Stimulated activated CD4-positive, alpha-beta T cell treated with anti-CD3 and anti-CD28 coated beads, TNF-alpha, amount 100 ng/mL, for 48 hours (primary cell): ENCODE measurements around the gene RIPOR3.
"Not testable (repeated sequence)": the region's sequence is repeated elsewhere in the genome, so short reads cannot be mapped to it uniquely, and the experiment has no call there.

ENCODE experiments used
- DNase-seq, 3 donors: peaks; one replicate each; pipeline ENCODE4 v3.0.0-alpha.2; 2020; ENCODE audit warnings: low read depth in 3 of 3

RIPOR3 gene

DNA sequence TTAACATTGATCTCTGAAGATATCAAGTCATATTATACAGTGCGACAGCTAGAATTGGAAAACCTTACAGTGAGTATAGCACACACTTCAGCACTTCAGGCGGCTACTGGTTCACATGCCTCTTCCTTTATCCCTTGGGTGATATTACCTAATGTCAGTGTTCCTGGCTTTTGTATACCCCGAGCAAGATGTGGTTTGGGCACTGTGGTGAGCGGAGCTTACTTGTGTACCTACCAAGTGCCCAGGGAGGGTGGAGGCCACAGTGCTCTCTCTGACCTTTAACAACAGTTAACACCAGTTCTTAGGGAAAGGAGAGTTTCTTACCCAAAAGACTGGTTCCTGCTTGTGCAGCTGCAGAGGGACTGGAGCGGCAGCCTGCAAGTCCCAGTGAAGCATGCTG, 116.8 kb downstream of the RIPOR3 start:
- DNase-seq = no peak

GRCh38 chr20:50574108-50574507, 117.2 kb downstream of the RIPOR3 start:
- DNase-seq = no peak

GRCh38 chr20:50572938-50573777, 118.2 kb downstream of the RIPOR3 start:
- no peak for DNase-seq

DNA sequence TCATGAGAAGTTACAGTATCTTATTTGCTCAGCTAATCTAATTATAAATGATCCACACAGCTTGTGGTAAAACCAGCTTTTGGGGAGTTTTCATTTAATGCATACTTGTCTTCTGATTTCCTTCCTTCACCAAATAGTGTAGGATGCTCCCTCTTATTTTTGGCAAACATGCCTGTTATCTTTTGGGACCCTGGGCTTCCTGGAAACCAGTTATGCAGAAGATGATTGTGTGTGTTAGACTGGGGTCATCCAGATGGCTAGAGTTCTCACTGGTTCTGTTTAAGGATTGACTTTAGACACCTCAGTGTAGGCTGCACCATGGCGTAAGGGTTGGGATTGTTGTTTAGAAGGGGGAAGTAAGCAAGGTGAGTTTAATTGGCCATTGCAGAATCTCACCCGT, 119.9 kb downstream of the RIPOR3 start:
- no peak for DNase-seq

GRCh38 chr20:50569864-50570836, 121.2 kb downstream of the RIPOR3 start:
- no peak for DNase-seq

GRCh38 chr20:50569487-50569863, 121.9 kb downstream of the RIPOR3 start:
- not testable (repeated sequence) for DNase-seq

DNA sequence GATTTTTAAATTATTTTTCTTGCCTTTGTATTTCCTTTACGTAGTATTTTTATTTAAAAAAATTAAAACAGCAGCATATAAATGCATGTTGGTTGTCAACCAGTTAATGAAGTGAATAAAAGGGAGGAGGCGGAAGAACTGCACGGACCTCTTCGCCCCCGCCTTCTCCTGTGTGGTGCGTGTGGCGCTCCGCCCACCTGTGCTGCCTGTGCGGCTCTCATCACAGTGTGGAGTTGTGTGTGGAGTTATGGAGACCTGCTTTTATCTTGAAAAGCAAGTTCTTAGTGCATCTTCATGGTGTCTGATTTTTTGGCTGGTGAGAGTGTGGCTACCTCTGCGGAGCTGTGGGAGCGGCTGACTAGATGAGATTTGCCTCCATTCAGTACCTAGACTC, 122.8 kb downstream of the RIPOR3 start:
- no peak for DNase-seq

DNA sequence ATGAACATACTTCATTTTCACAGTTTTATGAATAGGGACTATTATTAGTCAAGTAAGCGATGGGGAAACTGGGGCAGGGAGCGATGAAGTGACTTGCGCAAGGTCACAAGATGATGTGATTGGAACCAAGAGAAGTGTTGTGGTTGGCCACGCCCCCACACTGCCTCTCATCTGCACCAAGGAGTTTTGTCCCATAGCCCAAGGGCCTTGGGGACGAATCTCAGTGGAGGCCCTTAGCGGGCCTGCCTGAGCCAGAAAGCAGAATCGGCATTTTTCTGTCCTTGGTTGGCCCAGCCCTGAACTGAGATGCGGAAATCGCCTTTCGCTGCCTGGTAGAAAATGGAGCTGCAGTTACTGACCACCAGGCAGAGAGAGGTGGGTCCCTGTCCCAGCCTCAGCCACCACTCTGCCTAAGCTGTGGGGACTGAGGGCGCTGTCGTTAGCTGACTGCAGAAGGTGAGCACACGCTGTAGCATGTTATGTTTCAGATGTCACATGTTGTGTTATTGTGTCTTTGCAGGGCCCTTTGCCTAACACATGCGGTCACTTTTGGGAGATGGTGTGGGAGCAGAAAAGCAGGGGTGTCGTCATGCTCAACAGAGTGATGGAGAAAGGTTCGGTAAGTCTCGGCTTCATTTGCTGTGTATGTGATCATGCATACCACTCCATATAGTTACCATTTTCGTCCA, 123.3 kb downstream of the RIPOR3 start:
- DNase-seq = no peak

DNA sequence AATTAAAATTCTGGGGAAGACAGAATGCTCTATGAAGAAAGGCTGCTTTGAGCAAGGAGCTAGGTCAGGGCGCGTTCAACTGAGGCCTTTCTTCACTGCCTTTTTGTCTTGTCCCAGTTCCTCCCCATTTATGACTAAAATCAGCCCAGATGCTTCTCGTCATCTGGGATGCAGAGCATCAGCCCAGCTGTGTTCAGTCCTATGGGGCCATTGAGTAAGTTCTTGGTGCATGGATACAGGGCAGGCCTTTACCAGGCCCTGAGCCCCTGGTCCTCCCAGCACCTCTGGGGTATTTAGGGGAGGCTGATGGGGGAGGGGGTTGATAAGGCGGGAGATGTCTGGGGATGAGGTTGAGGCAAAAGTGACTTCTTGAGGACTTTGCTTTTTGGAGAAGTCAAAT, 125.5 kb downstream of the RIPOR3 start:
- no peak for DNase-seq

DNA sequence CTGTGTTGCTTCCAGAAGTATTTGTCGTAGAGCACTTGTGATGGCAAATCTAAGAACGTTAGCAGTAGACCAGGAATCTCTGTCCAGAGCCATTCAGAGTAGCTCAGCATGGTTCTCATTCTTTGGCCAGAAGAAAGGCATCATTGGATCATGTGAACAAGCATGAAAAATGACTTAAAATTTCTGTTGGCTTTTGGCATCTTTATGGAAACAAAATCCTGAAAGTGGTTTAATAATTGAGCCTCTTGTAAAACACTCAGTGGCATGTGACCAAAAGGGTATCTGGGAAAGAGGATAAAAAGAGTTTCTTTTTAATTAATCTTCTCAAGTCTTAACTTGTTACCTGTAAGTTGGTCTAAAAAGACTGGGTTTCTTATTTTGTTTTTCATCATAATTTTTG, 126.0 kb downstream of the RIPOR3 start:
- DNase-seq = no peak

DNA sequence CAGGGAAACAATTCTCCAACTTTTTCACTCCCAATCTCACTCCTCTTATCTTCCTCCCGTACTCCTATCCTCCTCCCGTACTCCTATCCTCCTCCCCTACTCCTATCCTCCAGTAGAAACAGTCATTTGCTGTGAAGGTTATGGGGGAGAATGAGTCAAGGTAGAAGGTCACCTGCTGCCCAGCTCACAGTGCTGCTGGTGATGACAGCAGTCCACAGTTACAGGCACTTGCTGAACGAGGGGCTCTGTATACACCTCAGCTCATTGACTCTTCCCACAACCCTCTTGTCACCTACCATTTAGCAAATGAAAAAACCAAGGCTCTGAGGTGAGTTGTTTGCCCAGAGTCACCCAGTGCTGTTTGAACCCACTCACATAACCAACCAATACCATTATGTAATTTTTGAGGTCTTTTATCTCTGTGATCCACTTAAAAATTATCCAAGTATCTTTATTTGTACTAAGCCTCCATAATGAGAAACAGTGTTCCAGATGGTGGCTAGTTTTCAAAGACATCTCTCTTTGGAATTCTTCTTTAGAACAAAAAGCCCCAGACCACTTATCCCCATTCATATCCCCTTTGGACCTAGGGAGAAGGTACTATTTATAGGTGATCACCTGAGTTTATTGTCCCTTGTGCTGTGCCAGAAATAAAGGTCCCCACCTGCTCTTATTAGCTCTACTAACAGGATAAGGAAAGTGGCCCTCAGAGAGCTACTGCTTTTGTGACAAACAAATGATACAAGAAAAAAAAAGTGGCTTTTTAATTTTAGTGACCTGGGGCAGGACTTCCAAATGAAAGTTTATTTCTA, 128.0 kb downstream of the RIPOR3 start:
- no peak for DNase-seq

- no peak for DNase-seq
Observed at GRCh38 chr20:50562262-50562701, 129.1 kb downstream of the RIPOR3 start.

GRCh38 chr20:50561379-50562078, 129.8 kb downstream of the RIPOR3 start:
- peak; percentile 50 to 61 (median 52) for DNase-seq

GRCh38 chr20:50560867-50561266, 130.5 kb downstream of the RIPOR3 start:
- DNase-seq = no peak

GRCh38 chr20:50559856-50560638, 131.3 kb downstream of the RIPOR3 start:
- no peak for DNase-seq

GRCh38 chr20:50559149-50559548, 132.2 kb downstream of the RIPOR3 start:
- DNase-seq = no peak

- no peak for DNase-seq
Observed at GRCh38 chr20:50558483-50558925, 132.8 kb downstream of the RIPOR3 start.

- DNase-seq = no peak
Observed at GRCh38 chr20:50557549-50558134, 133.7 kb downstream of the RIPOR3 start.

GRCh38 chr20:50555662-50556061, 135.7 kb downstream of the RIPOR3 start:
- DNase-seq = no peak
